GM10248 (cell line): Measurements from ENCODE around the gene TBP.

Source experiments
- CTCF ChIA-PET: fragments of 300-600 bp; sonication (Branson Sonifier 250); formaldehyde crosslinking; extraction: SDS; loops from one replicate; lab custom pipeline; 2021; ENCODE audit warnings: antibody characterized with exemption; lab: Yijun Ruan, JAX
- POLR2A ChIA-PET: fragments of 350-650 bp; sonication (Branson Sonifier 250); formaldehyde crosslinking; extraction: SDS; loops from one replicate; lab custom pipeline; 2020; ENCODE audit warnings: antibody characterized with exemption; lab: Yijun Ruan, JAX
- DNase-seq: peaks from one replicate; pipeline ENCODE4 v3.0.0; 2012; ENCODE audit errors: extremely low spot score
- CTCF ChIP-seq: IDR thresholded peaks from 2 replicates; pipeline ENCODE4 v1.5.1; 2012; ENCODE audit warnings: mild to moderate bottlenecking, low read depth; ENCODE audit errors: extremely low read depth, missing control alignments, control extremely low read depth

TBP gene

DNA sequence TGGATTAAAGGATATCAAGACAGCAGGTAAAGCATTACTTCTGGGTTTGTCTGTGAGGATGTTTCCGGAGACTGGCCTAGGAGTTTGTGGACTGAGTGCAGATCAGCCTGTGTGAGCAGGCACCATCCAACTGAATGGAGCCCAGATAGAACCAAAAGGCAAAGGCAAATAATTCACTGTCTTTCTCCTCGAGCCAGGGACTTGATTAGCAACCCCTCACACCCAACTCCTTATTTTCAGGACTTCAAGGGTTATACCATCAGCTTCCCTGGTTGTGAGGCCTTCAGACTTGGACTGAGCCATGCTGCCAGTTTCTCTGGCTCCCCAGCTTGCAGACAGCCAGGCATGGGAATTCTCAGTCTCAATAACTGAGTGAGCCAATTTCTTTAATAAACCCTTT is 20.4 kb upstream of the TBP start:
- POLR2A ChIA-PET, result no interaction called here
- CTCF ChIA-PET, result interaction anchor here (1.7 to 2.3 kb wide), 3 partner anchors 16 to 702 kb away, joined by 4 to 7 read pairs (median 6); no protein-coding TSS in a partner anchor
- DNase-seq, result no peak
- no peak for TF ChIP-seq CTCF

DNA sequence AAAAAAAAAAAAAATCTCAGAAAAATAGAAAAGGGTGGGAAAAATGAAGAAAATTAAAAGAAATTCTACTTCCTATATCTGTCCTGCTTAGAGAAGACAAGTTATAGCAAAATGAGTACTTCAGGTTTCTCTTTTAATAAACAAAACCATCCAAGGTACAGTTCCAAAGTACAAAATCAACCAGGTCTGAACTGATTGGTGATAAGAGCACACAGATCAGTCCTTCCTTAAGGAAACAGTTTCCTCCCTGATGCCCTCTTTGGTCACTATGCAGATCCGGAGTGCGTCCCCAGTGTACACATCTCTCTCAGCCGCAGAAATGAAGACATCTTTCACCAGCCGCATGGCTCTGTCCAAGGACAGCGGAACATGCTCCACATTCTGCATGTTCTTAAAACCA is 19.2 kb upstream of the TBP start:
- CTCF ChIA-PET, result interaction anchor here (0.9 to 2.3 kb wide), 3 partner anchors 17 to 745 kb away, joined by 4 to 7 read pairs (median 4); no protein-coding TSS in a partner anchor
- DNase-seq, result no peak
- POLR2A ChIA-PET, result no interaction called here
- TF ChIP-seq CTCF, result no peak

- no peak for TF ChIP-seq CTCF
- DNase-seq, result no peak
- ChIA-PET CTCF (no interaction called here), POLR2A (no interaction called here)
Observed at GRCh38 chr6:170536671-170537070, 17.5 kb upstream of the TBP start.

DNA sequence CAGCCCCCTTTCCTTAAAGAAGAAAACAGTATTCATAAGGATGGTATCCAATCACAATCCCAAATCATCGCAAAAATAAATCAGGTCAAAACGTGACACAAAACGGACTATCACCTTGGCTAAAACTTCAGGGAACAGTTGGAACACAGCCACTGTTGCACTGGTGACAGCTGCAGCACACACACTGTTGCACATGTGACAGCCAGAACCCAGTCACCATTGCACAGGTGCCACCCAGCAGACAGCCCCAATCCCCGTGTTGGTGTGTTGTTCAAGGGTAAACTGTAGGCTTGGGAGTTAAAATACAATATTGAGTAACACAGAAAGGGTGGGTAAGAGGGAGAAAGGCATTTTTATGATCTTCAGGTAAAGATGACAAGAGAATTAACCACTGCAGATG is 16.8 kb upstream of the TBP start:
- ChIA-PET CTCF (interaction anchor here (1.1 to 1.8 kb wide), 2 partner anchors 8 to 13 kb away, joined by 3 to 5 read pairs; no protein-coding TSS in a partner anchor), POLR2A (no interaction called here)
- DNase-seq, result no peak
- no peak for TF ChIP-seq CTCF

GRCh38 chr6:170542031-170542719 is 12.0 kb upstream of the TBP start:
- no peak for TF ChIP-seq CTCF
- DNase-seq, result no peak
- ChIA-PET CTCF (interaction anchor here (0.7 to 2.8 kb wide), 5 partner anchors 10 to 710 kb away, joined by 3 to 9 read pairs (median 4); no protein-coding TSS in a partner anchor), POLR2A (no interaction called here)

- TF ChIP-seq CTCF, result no peak
- CTCF ChIA-PET, result interaction anchor here (0.8 to 1.0 kb wide), 2 partner anchors 8 to 16 kb away, joined by 3 to 5 read pairs; no protein-coding TSS in a partner anchor
- POLR2A ChIA-PET, result interaction anchor here (0.6 kb wide), 1 partner anchor 15 kb away, joined by 3 read pairs; no protein-coding TSS in a partner anchor
- no peak for DNase-seq
Observed at GRCh38 chr6:170545405-170545804, 8.8 kb upstream of the TBP start.
